H1 (cell line): ENCODE results near the gene LACTB. TPM values are rescaled to one million over a fixed set of nuclear protein-coding genes. Genes with fewer than 3 reads are reported as not detected.

Experiments used
- CTCF ChIA-PET: fragments of 300-600 bp; sonication (Branson Sonifier 250); formaldehyde crosslinking; loops from one replicate; lab custom pipeline; 2021; ENCODE audit not compliant: partially characterized antibody; lab: Charles Lee
- POLR2A ChIA-PET: fragments of 300-600 bp; sonication (Branson Sonifier 250); formaldehyde crosslinking; loops from one replicate; lab custom pipeline; 2021; ENCODE audit warnings: inconsistent platforms; ENCODE audit not compliant: partially characterized antibody; lab: Charles Lee
- DNase-seq, 2 experiments: peaks; one replicate each; pipeline versions ENCODE4 v3.0.0 to v3.0.0-alpha.2; 2010 to 2022; ENCODE audit warnings: low spot score in 2 of 2, low read depth in 1 of 2, mixed read lengths in 1 of 2
- FAIRE-seq: peaks from 2 replicates; lab custom pipeline; 2011; peaks lifted over from hg19 to GRCh38; lab: Jason Lieb, UNC
- H2AFZ ChIP-seq: 2 replicates; pipeline ENCODE4 v1.8.1; 2012; ENCODE audit warnings: low read length, inconsistent platforms
- H2AK5ac ChIP-seq: 2 replicates; pipeline ENCODE4 v1.6.1; 2013; ENCODE audit warnings: low read depth, low read length
- H2BK120ac ChIP-seq: replicated peaks from 2 replicates; pipeline ENCODE3; 2013; ENCODE audit warnings: low read depth, low read length, inconsistent platforms
- H2BK12ac ChIP-seq: 2 replicates; pipeline ENCODE4 v1.6.1; 2013; ENCODE audit warnings: low read depth, low read length
- H2BK15ac ChIP-seq: 2 replicates; pipeline ENCODE4 v1.6.1; 2013; ENCODE audit warnings: low read length
- H2BK20ac ChIP-seq: 2 replicates; pipeline ENCODE4 v1.6.1; 2013; ENCODE audit warnings: low read length
- H2BK5ac ChIP-seq: 2 replicates; pipeline ENCODE4 v1.6.1; 2013; ENCODE audit warnings: low read depth, low read length
- H3K14ac ChIP-seq: 2 replicates; pipeline ENCODE4 v1.6.1; 2013; ENCODE audit warnings: inconsistent platforms; ENCODE audit not compliant: insufficient read length
- H3K18ac ChIP-seq: 2 replicates; pipeline ENCODE4 v1.6.1; 2013; ENCODE audit warnings: low read length; ENCODE audit errors: extremely low read depth
- H3K23ac ChIP-seq: 2 replicates; pipeline ENCODE4 v1.6.1; 2013; ENCODE audit warnings: inconsistent platforms; ENCODE audit not compliant: insufficient read length
- H3K23me2 ChIP-seq: 2 replicates; pipeline ENCODE4 v1.6.1; 2013; ENCODE audit warnings: low read depth, low read length
- H3K27ac ChIP-seq: 2 replicates; pipeline ENCODE4 v1.6.1; 2011; ENCODE audit warnings: low read depth, low read length, inconsistent platforms
- H3K27me3 ChIP-seq, 4 experiments: replicated peaks in 1 of 4; 1 replicate in 1 of 4; 2 replicates in 3 of 4; pipeline versions ENCODE4 v1.6.1 to v1.8.1; 2011 to 2013; ENCODE audit warnings: low read length in 3 of 4, mild to moderate bottlenecking in 3 of 4, inconsistent platforms in 2 of 4, mixed read lengths in 2 of 4, moderate library complexity in 1 of 4; ENCODE audit not compliant: control insufficient read depth in 3 of 4, insufficient read depth in 3 of 4; ENCODE audit errors: extremely low read depth in 1 of 4
- H3K36me3 ChIP-seq, 4 experiments: 2 replicates each; pipeline versions ENCODE4 v1.6.1 to v1.8.1; 2011 to 2013; ENCODE audit warnings: mild to moderate bottlenecking in 4 of 4, low read length in 3 of 4, moderate library complexity in 2 of 4, control low read depth in 1 of 4, inconsistent platforms in 1 of 4; ENCODE audit not compliant: insufficient read depth in 4 of 4, control insufficient read depth in 2 of 4
- H3K4ac ChIP-seq: replicated peaks from 2 replicates; pipeline ENCODE3; 2013; ENCODE audit warnings: low read length, low read depth, mixed read lengths, inconsistent platforms; ENCODE audit not compliant: insufficient read length
- H3K4me1 ChIP-seq, 4 experiments: replicated peaks in 1 of 4; 1 replicate in 1 of 4; 2 replicates in 3 of 4; pipeline versions ENCODE4 v1.6.1 to v1.8.1; 2011 to 2013; ENCODE audit warnings: low read length in 3 of 4, inconsistent platforms in 2 of 4, mixed read lengths in 1 of 4; ENCODE audit not compliant: insufficient read depth in 4 of 4, control insufficient read depth in 3 of 4
- H3K4me2 ChIP-seq, 2 experiments: 2 replicates each; pipeline versions ENCODE4 v1.6.1 to v1.8.1; 2011 to 2013; ENCODE audit warnings: low read depth in 2 of 2, low read length in 2 of 2, control low read depth in 1 of 2, inconsistent platforms in 1 of 2, mild to moderate bottlenecking in 1 of 2; ENCODE audit not compliant: insufficient read depth in 1 of 2
- H3K4me3 ChIP-seq, 4 experiments: fragments of 200-600, 300-600 bp in 1 of 4; sonication (generic), shearing (Covaris generic), sonication (Bioruptor Twin) in 1 of 4; 2 replicates each; pipeline versions ENCODE4 v1.5.1 to v1.8.1; 2011 to 2016; ENCODE audit warnings: low read length in 4 of 4, low read depth in 3 of 4, control low read depth in 2 of 4, inconsistent platforms in 2 of 4, mild to moderate bottlenecking in 2 of 4, mixed read lengths in 1 of 4, moderate library complexity in 1 of 4; ENCODE audit not compliant: insufficient read depth in 2 of 4; ENCODE audit errors: extremely low read depth in 1 of 4
- H3K56ac ChIP-seq: replicated peaks from 2 replicates; pipeline ENCODE3; 2013; ENCODE audit warnings: low read depth, mild to moderate bottlenecking, mixed read lengths, low read length, inconsistent platforms; ENCODE audit not compliant: insufficient read length
- H3K79me1 ChIP-seq: 2 replicates; pipeline ENCODE4 v1.6.1; 2013; ENCODE audit warnings: low read depth, low read length, control low read depth
- H3K79me2 ChIP-seq, 2 experiments: 2 replicates each; pipeline versions ENCODE4 v1.6.1 to v1.8.1; 2012 to 2013; ENCODE audit warnings: low read length in 2 of 2, mild to moderate bottlenecking in 2 of 2, inconsistent platforms in 1 of 2; ENCODE audit not compliant: insufficient read depth in 2 of 2, control insufficient read depth in 1 of 2
- H3K9ac ChIP-seq, 4 experiments: replicated peaks in 1 of 4; 1 replicate in 1 of 4; 2 replicates in 3 of 4; pipeline versions ENCODE4 v1.6.1 to v1.8.1; 2011 to 2013; ENCODE audit warnings: low read depth in 3 of 4, low read length in 3 of 4, control low read depth in 2 of 4, mild to moderate bottlenecking in 2 of 4, moderate library complexity in 2 of 4, inconsistent platforms in 1 of 4; ENCODE audit errors: extremely low read depth in 1 of 4
- H3K9me3 ChIP-seq, 2 experiments: 2 replicates each; pipeline versions ENCODE4 v1.6.1 to v1.8.1; 2012 to 2013; ENCODE audit warnings: mild to moderate bottlenecking in 2 of 2, moderate library complexity in 2 of 2, control low read depth in 1 of 2, inconsistent platforms in 1 of 2, low read depth in 1 of 2, low read length in 1 of 2, mixed read lengths in 1 of 2; ENCODE audit not compliant: insufficient read depth in 2 of 2
- H4K20me1 ChIP-seq, 2 experiments: replicated peaks in 1 of 2; 2 replicates each; pipeline versions ENCODE3 to v1.8.1; 2011 to 2013; ENCODE audit warnings: inconsistent platforms in 2 of 2, low read length in 2 of 2, mild to moderate bottlenecking in 1 of 2; ENCODE audit not compliant: insufficient read depth in 2 of 2, control insufficient read depth in 1 of 2
- H4K5ac ChIP-seq: 2 replicates; pipeline ENCODE4 v1.6.1; 2013; ENCODE audit warnings: low read length, low read depth, mixed read lengths, inconsistent platforms; ENCODE audit not compliant: insufficient read length
- H4K8ac ChIP-seq: 2 replicates; pipeline ENCODE4 v1.8.0; 2013; ENCODE audit warnings: mild to moderate bottlenecking, moderate library complexity, low read length, inconsistent platforms; ENCODE audit not compliant: insufficient read depth; ENCODE audit errors: extremely low read depth
- H4K91ac ChIP-seq: replicated peaks from 2 replicates; pipeline ENCODE3; 2013; ENCODE audit warnings: low read length, mixed read lengths, inconsistent platforms; ENCODE audit not compliant: insufficient read length
- CBX5 ChIP-seq: fragments of 300-800, 300-1000 bp; sonication (generic); IDR thresholded peaks from 2 replicates; pipeline ENCODE4 v1.7.1; 2016; ENCODE audit warnings: antibody characterized with exemption, low read length, low read depth
- HDAC2 ChIP-seq, 2 experiments: fragments of 300-600 bp in 1 of 2; sonication (generic) in 1 of 2; IDR thresholded peaks; 2 replicates each; pipeline ENCODE4 v1.6.1; 2011 to 2012; ENCODE audit warnings: low read depth in 2 of 2, low read length in 2 of 2, mild to moderate bottlenecking in 2 of 2, moderate library complexity in 2 of 2, borderline replicate concordance in 1 of 2, inconsistent platforms in 1 of 2
- KDM1A ChIP-seq: fragments of 200-600, 300-600 bp; sonication (generic); IDR thresholded peaks from 2 replicates; pipeline ENCODE4 v1.7.1; 2016; ENCODE audit warnings: mild to moderate bottlenecking, low read length, borderline replicate concordance
- PHF8 ChIP-seq: fragments of 200-600 bp; sonication (generic); conservative IDR thresholded peaks from 2 replicates; pipeline ENCODE4 v1.7.1; 2012; ENCODE audit warnings: low read depth, mild to moderate bottlenecking, inconsistent platforms, low read length, moderate library complexity
- SP1 ChIP-seq: IDR thresholded peaks from 2 replicates; pipeline ENCODE4 v1.6.1; 2011; ENCODE audit warnings: low read depth, low read length
- SP2 ChIP-seq: IDR thresholded peaks from 2 replicates; pipeline ENCODE4 v1.6.1; 2012; ENCODE audit warnings: mild to moderate bottlenecking, low read length, inconsistent platforms
- TEAD4 ChIP-seq: IDR thresholded peaks from 2 replicates; pipeline ENCODE4 v1.6.1; 2012; ENCODE audit warnings: low read depth, low read length, inconsistent platforms, mixed read lengths
- polyA plus RNA-seq, 7 experiments: library from polyadenylated mRNA; depleted of rRNA in 3 of 7; stranded (reverse) in 5 of 7; unstranded in 2 of 7; fragments of >200 nt in 5 of 7; fragments of 200-250 nt in 2 of 7; gene quantifications; 1 replicate in 5 of 7; 2 replicates in 1 of 7; 4 replicates in 1 of 7; pipeline versions ENCODE4 v1.2.1 to v1.2.3, GENCODE V29; 2011 to 2013; ENCODE audit warnings: missing spikeins in 2 of 7, mixed read lengths in 2 of 7
- total RNA-seq: library from RNA; stranded (reverse); fragmentation: NEBNext Ultra II Directional; extraction: Animal tissue kit (Norgen Biotek cat#: 25700); gene quantifications from 2 replicates; pipeline ENCODE4 v1.2.1, GENCODE V29; 2021

LACTB gene
- total and polyA plus RNA-seq, 2 of the 8 experiments (the other 6 are each of a cell fraction or from before 2014, with no cell fraction given) = 5.8 to 14.9 TPM

DNA sequence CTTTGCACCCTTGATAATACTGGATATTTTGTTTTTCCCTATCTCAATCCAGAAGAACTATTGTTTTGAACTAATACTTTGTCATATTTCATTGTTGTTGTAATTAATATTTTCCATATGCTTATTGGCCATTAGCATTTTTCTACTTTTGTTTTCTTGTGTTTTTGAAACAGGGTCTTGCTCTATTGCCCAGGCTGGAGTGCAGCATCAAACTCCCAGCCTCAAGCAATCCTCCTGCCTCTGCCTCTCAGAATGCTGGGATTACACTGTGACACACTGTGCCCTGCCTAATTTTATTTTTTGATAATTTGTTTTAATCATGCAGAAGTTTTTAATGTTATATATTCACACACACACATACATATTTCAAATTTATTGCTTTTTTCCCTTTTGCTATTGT is 39.0 kb downstream of the LACTB start:
- Histone ChIP-seq H3K18ac (no peak overlapping the region), H3K79me1 (no peaks in the 10 kb centered on the region), H2BK5ac (no peak overlapping the region), H3K23me2 (peaks cover 2% of the 10 kb centered on the region; the same call in 1 of the 2 replicates), H2BK15ac (no peak overlapping the region), H3K4ac (no peak overlapping the region), H3K36me3 (peaks cover 0 to under 1% (median under 1%) of the 10 kb centered on the region in 4 experiments; a peak in 2 of 8 replicates), H4K20me1 (no peaks in the 10 kb centered on the region), H3K14ac (no peak overlapping the region), H2BK20ac (no peak overlapping the region), H4K5ac (no peak overlapping the region), H3K9me3 (no peaks in the 10 kb centered on the region), H3K4me2 (no peak overlapping the region), H4K91ac (no peak overlapping the region), H3K23ac (no peak overlapping the region), H2AFZ (no peak overlapping the region), H3K27ac (no peak overlapping the region), H2AK5ac (no peak overlapping the region), H3K4me3 (no peak overlapping the region), H3K9ac (no peak overlapping the region), H3K4me1 (peaks cover 0 to 3% (median 0%) of the 10 kb centered on the region in 4 experiments; a peak in 1 of 7 replicates), H4K8ac (no peak overlapping the region), H3K56ac (no peak overlapping the region), H3K79me2 (peaks cover 0 to 13% of the 10 kb centered on the region in 2 experiments; a peak in 2 of 4 replicates), H3K27me3 (no peaks in the 10 kb centered on the region), H2BK120ac (no peak overlapping the region), H2BK12ac (no peak overlapping the region)
- no peak for FAIRE-seq
- ChIA-PET POLR2A (interaction anchor here (0.6 to 1.3 kb wide), 2 partner anchors 27 to 31 kb away, joined by 3 read pairs; no protein-coding TSS in a partner anchor), CTCF (no interaction called here)
- no peak for DNase-seq
- TF ChIP-seq HDAC2 (IDR thresholded peaks at IDR 0.05; ENCODE audit: borderline replicate concordance in 1 of 2, low read depth in 2 of 2, low read length in 2 of 2) (no peak), TEAD4 (no peak), SP1 (no peak), KDM1A (no peak), CBX5 (no peak), SP2 (no peak), PHF8 (no peak)
